Upper lobe of left lung (tissue), 4 donors: ENCODE results near the gene CYTIP.

ENCODE experiments used
- CTCF ChIP-seq, 6 experiments: fragments of 450-650 bp in 4 of 6; fragments of 200-600 bp in 2 of 6; sonication (generic) in 2 of 6; IDR thresholded peaks; one replicate each; pipeline ENCODE4 v1.5.1; 2016 to 2019; ENCODE audit warnings: antibody characterized with exemption in 6 of 6
- POLR2A ChIP-seq, 4 donors: fragments of 450-650 bp; IDR thresholded peaks; one replicate each; pipeline ENCODE4 v1.5.1; 2016 to 2017; ENCODE audit warnings: antibody characterized with exemption in 4 of 4, mild to moderate bottlenecking in 2 of 4
- POLR2AphosphoS5 ChIP-seq, 2 donors: sonication (generic); formaldehyde crosslinking; IDR thresholded peaks; one replicate each; pipeline ENCODE4 v1.5.1; 2017; ENCODE audit warnings: antibody characterized with exemption in 2 of 2

DNA sequence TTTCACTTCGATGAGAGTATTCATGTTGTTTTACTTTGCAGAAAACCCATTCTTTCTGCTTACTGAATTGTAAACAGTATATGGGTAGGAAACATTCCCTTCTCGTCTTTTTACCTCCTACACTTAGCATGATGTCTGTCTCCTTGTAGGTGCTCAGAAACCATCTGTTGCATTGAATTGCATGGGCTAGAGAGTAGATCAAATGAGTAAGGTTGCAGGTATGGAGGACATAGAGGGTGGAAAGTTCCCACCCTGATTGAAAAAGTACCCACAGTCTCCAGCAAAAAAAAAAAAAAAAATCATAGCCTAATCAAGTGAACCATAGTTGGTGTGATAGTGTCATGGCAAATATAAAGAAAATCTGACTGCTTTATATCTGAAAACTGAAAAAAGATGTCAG, 1.7 kb downstream of the CYTIP start:
- TF ChIP-seq CTCF (IDR thresholded peaks at IDR 0.05) (no peak), POLR2A (IDR thresholded peaks at IDR 0.05) (no peak), POLR2AphosphoS5 (IDR thresholded peaks at IDR 0.05) (no peak)
